ENCODE results near the gene TSHZ3. TPM values are rescaled to one million over a fixed set of nuclear protein-coding genes. Genes with fewer than 3 reads are reported as not detected.

TSHZ3 gene
- total and polyA plus RNA-seq, 2 of the 8 experiments (the other 6 are each of a cell fraction or from before 2014, with no cell fraction given): 3.1 to 12.3 TPM

GRCh38 chr19:31313291-31314030 is 35.8 kb downstream of the TSHZ3 start:
- DNase-seq (ENCODE audit: low read depth in 1 of 2, low spot score in 2 of 2): no peak
- Histone ChIP-seq H3K79me2 (ENCODE audit: control insufficient read depth in 1 of 2, insufficient read depth in 2 of 2, low read length in 2 of 2) (peaks cover 0 to 23% of the 10 kb centered on the region in 2 experiments; a peak in 2 of 4 replicates), H2BK120ac (replicated peaks; ENCODE audit: low read depth, low read length) (no peak overlapping the region), H4K8ac (ENCODE audit: extremely low read depth, insufficient read depth, low read length) (peak overlapping the region; percentile 61; the same call in 1 of the 2 replicates), H2BK5ac (ENCODE audit: low read depth, low read length) (0 out of 2 replicates have a peak overlapping the region, but pooled peaks have one; percentile 45), H3K14ac (ENCODE audit: insufficient read length) (no peak overlapping the region), H3K23me2 (ENCODE audit: low read depth, low read length) (no peaks in the 10 kb centered on the region), H2BK15ac (ENCODE audit: low read length) (peak overlapping the region; percentile 0; the same call in 1 of the 2 replicates), H3K79me1 (ENCODE audit: low read depth, low read length) (peaks cover 5% of the 10 kb centered on the region; the same call in 1 of the 2 replicates), H4K91ac (replicated peaks; ENCODE audit: insufficient read length, low read length) (no peak overlapping the region), H3K4me2 (ENCODE audit: insufficient read depth in 1 of 2, low read depth in 2 of 2, low read length in 2 of 2) (no peak overlapping the region), H3K27me3 (replicated peaks in 1 of 4; ENCODE audit: control insufficient read depth in 3 of 4, extremely low read depth in 1 of 4, insufficient read depth in 3 of 4, low read length in 3 of 4) (no peaks in the 10 kb centered on the region), H3K56ac (replicated peaks; ENCODE audit: insufficient read length, low read depth, low read length) (no peak overlapping the region), H3K4me1 (replicated peaks in 1 of 4; ENCODE audit: control insufficient read depth in 3 of 4, insufficient read depth in 4 of 4, low read length in 3 of 4) (peaks cover 8 to 21% (median 11%) of the 10 kb centered on the region in 4 experiments), H3K36me3 (ENCODE audit: control insufficient read depth in 2 of 4, insufficient read depth in 4 of 4, low read length in 3 of 4) (no peaks in the 10 kb centered on the region), H2BK20ac (ENCODE audit: low read length) (no peak overlapping the region), H3K4me3 (ENCODE audit: extremely low read depth in 1 of 4, insufficient read depth in 2 of 4, low read depth in 3 of 4, low read length in 4 of 4) (no peak overlapping the region), H3K18ac (ENCODE audit: extremely low read depth, low read length) (no peak overlapping the region), H3K4ac (replicated peaks; ENCODE audit: insufficient read length, low read depth, low read length) (no peak overlapping the region), H2AK5ac (ENCODE audit: low read depth, low read length) (no peak overlapping the region), H3K9ac (replicated peaks in 1 of 4; ENCODE audit: extremely low read depth in 1 of 4, low read depth in 3 of 4, low read length in 3 of 4) (no peak overlapping the region), H3K27ac (ENCODE audit: low read depth, low read length) (no peak overlapping the region), H3K9me3 (ENCODE audit: insufficient read depth in 2 of 2, low read depth in 1 of 2, low read length in 1 of 2) (no peaks in the 10 kb centered on the region), H4K5ac (ENCODE audit: insufficient read length, low read depth, low read length) (no peak overlapping the region), H2BK12ac (ENCODE audit: low read depth, low read length) (0 out of 2 replicates have a peak overlapping the region, but pooled peaks have one; percentile 6), H3K23ac (ENCODE audit: insufficient read length) (no peak overlapping the region), H4K20me1 (replicated peaks in 1 of 2; ENCODE audit: control insufficient read depth in 1 of 2, insufficient read depth in 2 of 2, low read length in 2 of 2) (no peaks in the 10 kb centered on the region), H2AFZ (ENCODE audit: low read length) (no peak overlapping the region)
- ChIA-PET POLR2A (ENCODE audit: partially characterized antibody) (interaction anchor here (0.5 kb wide), 1 partner anchor 1406 kb away, joined by 3 read pairs; no protein-coding TSS in a partner anchor), CTCF (ENCODE audit: partially characterized antibody) (interaction anchor here (0.6 kb wide), 1 partner anchor 288 kb away, joined by 3 read pairs; no protein-coding TSS in a partner anchor)
- FAIRE-seq: no peak
- TF ChIP-seq SP2 (IDR thresholded peaks at IDR 0.05; ENCODE audit: low read length): no peak
- TF ChIP-seq CTBP2 (IDR thresholded peaks at IDR 0.05; ENCODE audit: borderline replicate concordance, insufficient read depth, insufficient read length, low read length): no peak
- TF ChIP-seq CEBPB (IDR thresholded peaks at IDR 0.05; ENCODE audit: low read depth, low read length): no peak
- no peak for TF ChIP-seq ZNF274 (IDR thresholded peaks at IDR 0.05; ENCODE audit: borderline replicate concordance, extremely low read depth, low read length)
- TF ChIP-seq EP300 (IDR thresholded peaks at IDR 0.05; ENCODE audit: borderline replicate concordance in 1 of 2, low read depth in 2 of 2, low read length in 2 of 2): no peak
- TF ChIP-seq CREB1 (IDR thresholded peaks at IDR 0.05): no peak
- no peak for TF ChIP-seq KDM1A (IDR thresholded peaks at IDR 0.05; ENCODE audit: borderline replicate concordance, low read length)
- TF ChIP-seq SIX5 (IDR thresholded peaks at IDR 0.05; ENCODE audit: low read depth, low read length): no peak
- no peak for TF ChIP-seq SIN3A (conservative IDR thresholded peaks at IDR 0.05 in 1 of 2, IDR thresholded peaks at IDR 0.05 in 1 of 2; ENCODE audit: low read depth in 1 of 2, low read length in 2 of 2)
- TF ChIP-seq SIRT6 (IDR thresholded peaks at IDR 0.05; ENCODE audit: low read length): no peak
- no peak for TF ChIP-seq NANOG (IDR thresholded peaks at IDR 0.05; ENCODE audit: insufficient read depth, low read depth, low read length, poor library complexity, severe bottlenecking)
- no peak for TF ChIP-seq CBX8 (IDR thresholded peaks at IDR 0.05; ENCODE audit: borderline replicate concordance, low read depth, low read length)
- WGBS, 2 experiments (ENCODE audit: extremely low coverage in 1 of 2, insufficient coverage in 1 of 2, insufficient read length in 1 of 2, insufficient replicate concordance in 2 of 2, low coverage in 1 of 2, low lambda C conversion rate in 2 of 2, missing lambda C conversion rate in 1 of 2): 90% methylated on average over 20 of the region's 20 CpGs; no CpG with 5 or more reads in 1 of the 2 experiments
